ENCODE results near the gene PHAF1.
A peak's percentile ranks its signal among the peaks of the same experiment; 100 is the strongest.

The PHAF1 gene

GRCh38 chr16:67148656-67149275 is 39.0 kb downstream of the PHAF1 start:
- no peak for DNase-seq

GRCh38 chr16:67149276-67150046 is 39.7 kb downstream of the PHAF1 start:
- no peak for DNase-seq

GRCh38 chr16:67150047-67150832 is 40.5 kb downstream of the PHAF1 start:
- DNase-seq, result no peak

GRCh38 chr16:67150833-67151396 is 41.2 kb downstream of the PHAF1 start, which contains the start of gene B3GNT9:
TSS of gene B3GNT9 (minus strand) at chr16:67150998. CDS start at chr16:67150485, 513 bp downstream.
- DNase-seq, result no peak

- DNase-seq, result no peak
Measured at GRCh38 chr16:67151431-67152097, 41.8 kb downstream of the PHAF1 start.

GRCh38 chr16:67154578-67155294 is 45.0 kb downstream of the PHAF1 start:
- no peak for DNase-seq

GRCh38 chr16:67155295-67156142 is 45.8 kb downstream of the PHAF1 start:
- peak; percentile 26 for DNase-seq

- no peak for DNase-seq
Measured at GRCh38 chr16:67156143-67156844, 46.6 kb downstream of the PHAF1 start.

GRCh38 chr16:67157106-67157748 is 47.5 kb downstream of the PHAF1 start:
- no peak for DNase-seq

- DNase-seq, result no peak
Measured at GRCh38 chr16:67157892-67158635, 48.3 kb downstream of the PHAF1 start.

- no peak for DNase-seq
Measured at GRCh38 chr16:67158637-67159600, 49.2 kb downstream of the PHAF1 start.

- no peak for DNase-seq
Measured at GRCh38 chr16:67161595-67162058, 51.9 kb downstream of the PHAF1 start.

- DNase-seq, result no peak
Measured at GRCh38 chr16:67162506-67163163, 52.9 kb downstream of the PHAF1 start.

GRCh38 chr16:67163164-67163998 is 53.6 kb downstream of the PHAF1 start:
- no peak for DNase-seq

GRCh38 chr16:67163999-67164558 is 54.3 kb downstream of the PHAF1 start:
- no peak for DNase-seq

GRCh38 chr16:67164599-67165061 is 54.9 kb downstream of the PHAF1 start, which contains the start of gene HSF4:
TSS of gene HSF4 (plus strand) at chr16:67164745. CDS start at chr16:67164812, 67 bp downstream.
- no peak for DNase-seq
